Stomach (tissue), 4 donors: ENCODE measurements around the gene RNPEPL1.

Experiments used
- POLR2AphosphoS5 ChIP-seq, 3 donors: sonication (generic); formaldehyde crosslinking; IDR thresholded peaks; one replicate each; pipeline ENCODE4 v1.6.1; 2016; ENCODE audit warnings: antibody characterized with exemption in 3 of 3
- TF ChIP-seq, protein P1 (sequence below), 7 experiments: fragments of 450-650 bp in 4 of 7; fragments of 200-600 bp in 3 of 7; sonication (generic) in 3 of 7; IDR thresholded peaks; one replicate each; pipeline ENCODE4 v1.5.1; 2016 to 2019; ENCODE audit warnings: antibody characterized with exemption in 7 of 7, control low read depth in 2 of 7, mild to moderate bottlenecking in 1 of 7

DNA sequence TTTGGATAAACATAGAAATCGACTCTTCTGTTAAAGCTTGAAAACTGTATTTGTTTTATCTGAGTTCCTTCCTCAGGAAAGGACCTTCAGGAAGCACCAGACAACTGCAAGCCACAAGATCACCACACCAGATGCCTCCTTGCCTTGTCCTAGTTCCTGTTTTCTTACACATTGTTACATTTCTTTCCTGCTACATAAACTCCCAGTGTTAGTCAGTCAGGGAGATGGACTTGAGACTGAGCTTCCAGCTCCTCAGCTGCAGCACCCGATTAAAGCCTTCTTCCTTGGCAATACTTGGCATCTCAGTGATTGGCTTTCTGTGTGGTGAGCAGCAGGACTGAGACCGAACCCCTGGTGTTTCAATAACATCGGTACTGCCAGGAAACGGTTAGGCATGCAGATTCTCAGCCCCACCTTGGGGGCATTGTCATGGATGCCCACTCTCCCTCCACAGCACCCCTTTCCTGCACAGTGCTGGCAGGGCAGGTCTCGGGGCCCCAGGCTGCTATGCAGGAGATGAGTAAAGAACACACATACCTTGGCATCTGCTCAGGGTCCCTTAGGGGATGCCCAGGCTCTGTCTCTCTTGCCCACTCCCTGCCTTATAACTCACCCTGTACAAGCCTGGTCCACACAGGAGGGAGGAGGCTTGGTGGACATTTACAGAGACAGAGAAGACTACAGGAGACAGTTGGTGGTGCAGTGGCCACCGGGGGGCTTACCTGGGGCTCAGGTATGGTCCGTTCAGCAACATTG is 43.1 kb upstream of the RNPEPL1 start:
- TF ChIP-seq, protein P1, sequence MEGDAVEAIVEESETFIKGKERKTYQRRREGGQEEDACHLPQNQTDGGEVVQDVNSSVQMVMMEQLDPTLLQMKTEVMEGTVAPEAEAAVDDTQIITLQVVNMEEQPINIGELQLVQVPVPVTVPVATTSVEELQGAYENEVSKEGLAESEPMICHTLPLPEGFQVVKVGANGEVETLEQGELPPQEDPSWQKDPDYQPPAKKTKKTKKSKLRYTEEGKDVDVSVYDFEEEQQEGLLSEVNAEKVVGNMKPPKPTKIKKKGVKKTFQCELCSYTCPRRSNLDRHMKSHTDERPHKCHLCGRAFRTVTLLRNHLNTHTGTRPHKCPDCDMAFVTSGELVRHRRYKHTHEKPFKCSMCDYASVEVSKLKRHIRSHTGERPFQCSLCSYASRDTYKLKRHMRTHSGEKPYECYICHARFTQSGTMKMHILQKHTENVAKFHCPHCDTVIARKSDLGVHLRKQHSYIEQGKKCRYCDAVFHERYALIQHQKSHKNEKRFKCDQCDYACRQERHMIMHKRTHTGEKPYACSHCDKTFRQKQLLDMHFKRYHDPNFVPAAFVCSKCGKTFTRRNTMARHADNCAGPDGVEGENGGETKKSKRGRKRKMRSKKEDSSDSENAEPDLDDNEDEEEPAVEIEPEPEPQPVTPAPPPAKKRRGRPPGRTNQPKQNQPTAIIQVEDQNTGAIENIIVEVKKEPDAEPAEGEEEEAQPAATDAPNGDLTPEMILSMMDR (IDR thresholded peaks at IDR 0.05): no peak
- no peak for TF ChIP-seq POLR2AphosphoS5 (IDR thresholded peaks at IDR 0.05)
